ENCODE data around the gene MSRB3. TPM values are rescaled to one million over a fixed set of nuclear protein-coding genes. Genes with fewer than 3 reads are reported as not detected.
"Not testable (repeated sequence)": the region's sequence is repeated elsewhere in the genome, so short reads cannot be mapped to it uniquely, and the experiment has no call there.

The MSRB3 gene
- total RNA-seq, result 7.8 and 21.4 TPM in 2 replicates

GRCh38 chr12:65278576-65279368 lies at the start of gene MSRB3:
TSS of gene MSRB3 (plus strand) at chr12:65278683. CDS start at chr12:65308580, 29,897 bp downstream.
- peak; percentile 15 for DNase-seq (ENCODE audit: low read depth)

- peak; percentile 15 for DNase-seq (ENCODE audit: low read depth)
Observed at GRCh38 chr12:65229441-65229840, 49.0 kb upstream of the MSRB3 start.

DNA sequence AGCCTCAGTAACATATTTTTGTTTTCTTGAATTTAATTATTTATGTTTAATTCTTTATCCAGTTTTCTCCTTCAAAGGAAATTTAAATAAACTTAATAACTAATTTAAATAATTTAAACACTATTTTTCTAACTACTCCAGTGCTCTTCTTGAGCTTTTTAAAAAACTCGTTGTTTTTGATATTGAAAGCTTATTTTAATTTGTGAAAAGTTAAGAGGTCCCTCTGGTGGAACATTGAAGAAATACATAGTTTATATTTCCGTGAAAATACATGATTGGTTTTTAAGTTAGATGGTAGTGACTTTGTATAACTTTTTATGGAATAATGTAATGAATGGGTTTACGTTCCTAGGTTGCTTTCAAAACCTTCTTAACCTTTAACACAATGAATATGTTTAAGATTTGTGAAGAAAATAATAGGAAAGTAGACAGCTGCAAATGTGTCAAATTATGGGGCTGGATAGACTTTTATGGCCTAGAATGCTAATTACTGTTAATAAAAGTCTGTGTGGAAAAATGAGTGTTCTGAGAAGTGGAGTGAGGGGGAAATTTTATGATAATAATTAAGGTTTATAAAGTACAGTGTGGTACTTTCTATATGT lies 45.9 kb upstream of the MSRB3 start:
- peak; percentile 43 for DNase-seq (ENCODE audit: low read depth)

DNA sequence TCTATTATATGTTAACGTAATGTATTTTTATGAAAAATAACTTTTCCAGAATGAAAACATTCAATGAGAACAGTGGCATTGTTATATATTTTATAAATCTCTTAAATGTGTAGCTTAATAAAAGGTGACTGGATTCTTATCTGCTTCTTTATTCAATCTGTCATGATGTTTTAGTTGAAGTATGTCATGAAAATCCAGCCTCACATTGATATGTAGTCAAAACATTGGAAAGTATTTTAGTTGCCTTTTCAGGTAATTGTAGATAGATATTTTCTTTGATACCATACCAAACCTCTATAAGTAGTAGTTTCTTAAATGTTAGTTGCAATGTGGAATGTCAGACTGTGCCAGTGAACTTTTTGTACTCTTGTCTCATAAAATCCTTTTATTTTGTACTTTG lies 41.3 kb upstream of the MSRB3 start:
- DNase-seq (ENCODE audit: low read depth), result no peak

- no peak for DNase-seq (ENCODE audit: low read depth)
Observed at GRCh38 chr12:65238609-65239008, 39.9 kb upstream of the MSRB3 start.

- peak; percentile 21 for DNase-seq (ENCODE audit: low read depth)
Observed at GRCh38 chr12:65248656-65249633, 29.5 kb upstream of the MSRB3 start.

DNA sequence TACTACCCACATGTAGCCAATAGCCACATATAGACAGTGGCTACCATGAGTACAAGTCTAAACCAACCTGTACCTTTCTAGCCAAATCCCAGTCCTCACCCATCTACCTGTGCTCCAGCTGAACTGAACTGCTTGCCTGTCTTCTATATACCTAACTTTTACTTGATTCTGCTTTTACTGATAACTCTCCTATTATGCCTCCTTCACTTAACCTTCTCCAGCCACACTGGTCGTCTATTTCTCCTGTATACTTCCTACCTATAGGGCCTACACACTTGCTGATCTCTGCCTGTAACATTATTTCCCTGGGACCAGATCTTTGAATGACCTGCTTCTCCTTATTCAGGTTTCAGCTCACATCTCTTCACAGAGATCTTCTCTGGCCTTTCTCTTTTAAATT lies 26.0 kb upstream of the MSRB3 start:
- DNase-seq (ENCODE audit: low read depth), result no peak

DNA sequence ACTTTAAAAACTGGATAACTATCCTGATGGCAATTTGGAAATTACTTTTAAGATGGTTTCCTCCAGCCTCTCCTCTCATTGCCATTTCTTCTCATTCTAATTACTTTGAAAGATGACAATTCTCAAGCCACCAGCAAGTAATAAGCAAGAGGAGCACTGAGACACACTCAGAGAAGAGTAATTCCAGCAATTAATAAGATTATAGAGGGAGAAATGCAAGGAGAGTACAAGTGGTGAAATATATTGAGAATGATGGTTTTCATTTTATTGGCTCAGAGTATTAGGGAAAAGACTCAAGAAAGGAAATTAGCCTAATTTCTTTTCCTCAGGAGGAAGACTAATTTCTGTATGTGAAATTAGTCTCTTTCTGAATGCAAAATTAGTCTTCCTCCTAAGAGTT lies 20.5 kb upstream of the MSRB3 start:
- DNase-seq (ENCODE audit: low read depth), result no peak

DNA sequence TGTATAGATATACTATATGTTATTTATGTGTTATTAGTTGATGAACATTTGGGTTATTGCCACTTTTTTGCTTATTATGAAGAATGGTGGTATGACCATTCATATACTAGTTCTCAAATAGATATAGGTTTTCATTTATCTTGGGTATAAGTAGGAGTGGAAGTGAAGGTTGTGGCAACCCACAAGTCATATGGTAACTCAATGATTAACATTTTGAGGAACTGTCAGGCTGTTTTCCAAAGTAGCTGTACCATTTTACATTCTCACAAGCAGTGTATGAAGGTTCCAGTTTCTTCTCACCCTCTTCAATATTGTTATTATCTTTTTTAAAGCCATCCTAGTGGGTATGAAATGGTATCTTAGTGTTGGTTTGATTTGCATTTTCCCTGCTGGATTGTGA lies 19.0 kb upstream of the MSRB3 start:
- no peak for DNase-seq (ENCODE audit: low read depth)

DNA sequence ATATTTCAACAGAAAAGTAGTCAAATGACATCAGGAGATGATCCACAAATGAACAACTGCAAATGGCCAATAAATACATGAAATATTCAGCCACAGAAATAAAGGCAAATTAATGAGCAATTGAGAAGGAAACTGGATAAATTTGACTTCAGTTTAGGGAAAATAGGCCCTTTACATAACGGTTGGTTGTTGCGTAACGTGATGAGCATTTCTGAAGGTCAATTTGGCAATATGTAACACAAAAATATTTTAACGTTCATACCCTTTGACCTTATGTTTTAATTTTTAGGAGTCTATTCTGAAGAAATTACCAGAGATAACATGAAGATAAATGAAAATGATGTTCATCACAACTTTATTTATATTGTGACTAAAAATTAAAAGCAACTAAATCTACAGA lies 14.7 kb upstream of the MSRB3 start:
- no peak for DNase-seq (ENCODE audit: low read depth)

- DNase-seq (ENCODE audit: low read depth), result no peak
Observed at GRCh38 chr12:65266408-65266807, 12.1 kb upstream of the MSRB3 start.

DNA sequence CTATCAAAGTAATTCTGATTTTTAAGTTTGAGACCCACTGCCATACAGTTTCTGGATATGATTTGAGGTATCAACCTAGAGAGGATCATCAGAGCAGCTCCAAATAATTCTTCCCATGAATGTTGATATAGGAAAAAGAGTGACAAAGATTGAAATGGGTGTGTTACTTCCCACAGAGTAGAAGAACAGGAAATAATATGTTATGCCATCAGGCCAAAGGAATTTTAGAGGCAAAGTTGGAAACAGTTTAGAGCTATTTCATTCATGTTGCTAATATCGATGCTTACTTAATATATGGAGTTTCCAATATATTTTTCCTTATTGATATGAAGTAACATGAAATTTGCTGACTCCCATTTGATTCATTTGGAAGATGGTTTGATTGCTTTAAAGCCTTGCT lies 8.9 kb upstream of the MSRB3 start:
- DNase-seq (ENCODE audit: low read depth), result no peak

GRCh38 chr12:65274602-65275272 lies 3.7 kb upstream of the MSRB3 start:
- DNase-seq (ENCODE audit: low read depth), result no peak

DNA sequence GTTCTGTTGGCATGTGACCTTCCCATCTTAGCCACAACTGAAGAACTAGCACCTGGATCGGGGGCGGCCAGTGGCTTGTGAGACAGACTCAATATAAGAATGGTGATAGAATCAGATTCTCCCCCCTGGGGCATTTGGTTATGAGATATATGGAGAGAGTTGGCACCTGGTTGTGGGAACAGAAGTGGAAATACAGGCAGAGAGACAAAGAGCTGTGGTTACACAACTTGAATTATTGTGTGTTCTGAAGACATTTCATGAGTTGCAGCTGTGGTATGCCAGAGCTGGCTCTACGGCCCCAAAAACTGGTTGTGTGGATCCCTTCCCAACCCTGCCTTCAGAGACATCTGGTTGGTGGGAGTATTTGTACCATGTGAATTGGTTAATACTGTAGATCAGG lies 2.9 kb upstream of the MSRB3 start:
- no peak for DNase-seq (ENCODE audit: low read depth)

DNA sequence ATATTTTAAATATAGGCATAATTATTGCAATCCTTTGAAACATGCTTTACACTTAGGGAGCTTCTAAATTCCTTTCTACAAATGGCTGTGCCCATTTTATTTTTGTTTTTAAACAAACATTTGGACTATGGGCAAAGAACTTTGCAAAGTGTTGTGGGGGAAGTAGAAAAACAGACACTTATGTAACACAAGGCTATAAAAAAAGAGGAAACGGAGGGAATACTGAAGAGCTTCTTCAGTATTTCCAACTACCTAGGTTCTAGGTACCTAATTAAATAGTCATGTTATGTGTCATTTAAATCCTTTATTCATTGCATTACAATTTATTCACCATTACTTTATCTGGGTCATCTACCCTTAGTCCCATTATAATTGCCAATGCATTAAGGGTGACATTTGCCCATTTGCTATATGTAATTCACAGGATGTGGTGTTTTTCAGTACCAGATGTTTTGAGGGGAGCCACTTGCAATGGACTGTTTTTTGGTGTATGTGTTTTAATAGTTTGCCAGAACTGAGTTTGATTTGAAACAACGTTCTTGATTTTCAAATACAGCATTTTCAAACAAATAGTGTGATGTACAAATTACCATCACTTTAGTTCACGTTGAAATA lies 1.5 kb upstream of the MSRB3 start:
- DNase-seq (ENCODE audit: low read depth), result no peak

DNA sequence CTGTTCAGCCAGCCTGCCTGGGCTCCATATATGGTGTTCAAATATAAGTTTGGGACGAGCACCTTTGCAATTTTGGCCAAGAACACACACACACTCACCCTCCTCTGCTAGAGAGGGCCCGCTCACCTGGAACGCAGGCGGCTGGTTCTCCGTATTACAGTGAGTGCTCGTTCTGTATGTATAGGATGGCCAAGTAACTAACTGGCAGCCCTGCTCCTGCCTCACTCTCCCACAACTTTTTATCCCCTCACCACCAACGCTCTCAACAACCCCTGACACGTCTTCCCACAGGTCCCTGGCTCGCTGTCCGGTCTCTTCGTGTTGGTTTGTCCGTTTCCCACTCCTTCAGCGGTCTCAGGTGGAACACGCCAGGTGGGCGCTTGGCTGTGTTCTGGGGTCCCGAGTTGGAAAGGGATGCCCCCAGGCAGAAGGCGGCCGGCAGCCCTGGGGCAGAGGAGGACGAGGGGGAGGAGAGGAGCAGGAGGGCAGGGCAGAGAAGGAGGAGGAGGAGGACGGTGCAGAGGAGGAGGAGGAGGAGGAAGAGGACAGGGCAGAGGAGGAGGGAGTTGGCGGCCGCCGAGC lies 398 bp upstream of the MSRB3 start:
- DNase-seq (ENCODE audit: low read depth), result no peak

DNA sequence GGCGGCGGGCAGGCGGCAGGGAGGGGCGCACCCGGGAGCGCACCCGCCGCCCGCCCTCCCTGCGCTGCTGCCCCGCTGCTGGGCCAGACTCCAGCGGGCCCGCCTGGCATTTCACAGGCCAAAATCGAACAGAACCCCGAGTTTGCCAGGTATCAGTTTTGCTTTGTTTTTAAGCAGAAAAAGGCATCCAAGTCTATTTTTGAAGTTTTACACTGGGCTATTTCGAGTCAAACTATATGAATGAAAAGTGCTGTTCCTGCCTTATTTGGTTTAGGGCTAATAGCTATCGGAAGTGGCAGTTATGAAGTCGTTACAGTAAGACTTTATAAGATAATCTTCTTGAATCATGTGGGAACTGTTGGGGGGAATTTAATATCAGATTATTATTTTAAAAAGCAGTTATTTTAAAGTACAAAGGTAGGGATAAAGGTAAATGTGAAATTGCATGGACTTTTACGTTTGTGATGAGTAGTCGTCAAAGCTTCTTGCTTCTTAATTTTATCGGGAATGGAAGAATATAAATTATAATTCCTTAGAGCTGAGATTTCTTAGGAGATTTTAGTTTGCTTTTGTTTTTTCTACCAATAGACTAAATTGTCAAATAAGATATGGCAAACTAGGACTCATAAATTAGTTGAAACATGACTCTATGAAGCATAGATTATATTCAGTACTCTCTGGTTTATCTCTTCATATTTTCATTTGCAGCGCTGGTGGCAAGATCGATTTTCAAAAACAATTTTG lies 1.1 kb downstream of the MSRB3 start:
- no peak for DNase-seq (ENCODE audit: low read depth)

DNA sequence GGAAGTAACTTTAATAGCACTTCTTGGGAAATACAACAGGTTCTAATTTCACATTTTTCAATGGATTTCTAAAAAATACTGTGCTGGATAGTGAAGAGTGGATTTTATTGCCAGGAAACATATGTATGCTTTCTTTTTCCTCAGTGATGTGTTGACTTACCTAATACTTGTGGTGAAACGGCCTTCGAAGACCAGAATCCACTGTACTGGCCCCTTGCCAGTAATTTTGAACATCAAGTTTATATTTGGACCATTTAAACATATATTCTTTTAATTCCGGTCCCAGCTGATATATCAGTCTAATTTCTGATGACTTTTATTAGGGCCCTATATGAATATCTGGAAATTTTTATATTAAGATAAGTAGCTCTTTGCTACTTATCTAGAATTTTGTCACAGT lies 1.8 kb downstream of the MSRB3 start:
- no peak for DNase-seq (ENCODE audit: low read depth)

GRCh38 chr12:65282840-65283239 lies 4.4 kb downstream of the MSRB3 start:
- DNase-seq (ENCODE audit: low read depth), result no peak

DNA sequence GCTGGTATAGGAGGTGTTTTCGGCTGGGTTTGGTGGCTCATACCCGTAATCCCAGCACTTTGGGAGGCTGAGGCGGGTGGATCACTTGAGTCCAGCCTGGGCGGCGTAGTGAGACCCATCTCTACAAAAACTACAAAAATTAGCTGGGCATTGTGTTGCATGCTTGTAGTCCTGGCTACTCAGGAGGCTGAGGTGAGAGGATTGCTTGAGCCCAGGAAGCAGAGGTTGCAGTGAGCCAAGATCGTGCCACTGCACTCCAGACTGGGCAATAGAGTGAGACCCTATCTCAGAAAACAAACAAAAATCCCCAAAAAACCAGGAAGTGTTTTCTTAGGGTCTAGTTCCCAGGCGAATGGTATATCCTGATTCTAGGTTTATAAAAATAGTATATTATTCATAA lies 7.0 kb downstream of the MSRB3 start:
- not testable (repeated sequence) for DNase-seq (ENCODE audit: low read depth)

Data from renal cortical epithelial cell (primary cell).